IMR-90 (cell line): ENCODE data around the gene CCL5.
"Not testable (repeated sequence)": the region's sequence is repeated elsewhere in the genome, so short reads cannot be mapped to it uniquely, and the experiment has no call there.

ENCODE experiments used
- CEBPB ChIP-seq: IDR thresholded peaks from 2 replicates; pipeline ENCODE4 v1.6.1; 2012; ENCODE audit warnings: low read depth, low read length, improper control_type of control experiment
- CHD1 ChIP-seq: IDR thresholded peaks from 2 replicates; pipeline ENCODE4 v1.6.1; 2012; ENCODE audit warnings: low read depth, low read length, improper control_type of control experiment
- MAZ ChIP-seq: IDR thresholded peaks from 2 replicates; pipeline ENCODE4 v1.6.1; 2012; ENCODE audit warnings: low read depth, mild to moderate bottlenecking, low read length, improper control_type of control experiment, moderate library complexity, borderline replicate concordance
- POLR2A ChIP-seq: IDR thresholded peaks from 2 replicates; pipeline ENCODE4 v1.6.1; 2012; ENCODE audit warnings: mild to moderate bottlenecking, low read depth, low read length
- RAD21 ChIP-seq: IDR thresholded peaks from 2 replicates; pipeline ENCODE4 v1.6.1; 2012; ENCODE audit warnings: low read length, improper control_type of control experiment
- RFX5 ChIP-seq: IDR thresholded peaks from 2 replicates; pipeline ENCODE4 v1.8.0; 2012; ENCODE audit warnings: low read depth, mild to moderate bottlenecking, low read length, moderate library complexity
- SMC3 ChIP-seq: fragments of 150-350 bp; IDR thresholded peaks from 2 replicates; pipeline ENCODE4 v1.6.1; 2016; ENCODE audit warnings: low read depth, mild to moderate bottlenecking, antibody characterized with exemption, low read length, moderate library complexity
- USF2 ChIP-seq: fragments of 150-350 bp; IDR thresholded peaks from 2 replicates; pipeline ENCODE4 v1.6.1; 2017; ENCODE audit warnings: mild to moderate bottlenecking, antibody characterized with exemption, low read length, low read depth
- TF ChIP-seq, protein P1 (sequence below): conservative IDR thresholded peaks from 2 replicates; pipeline ENCODE4 v1.5.1; 2012; ENCODE audit warnings: mild to moderate bottlenecking, low read depth, low read length, improper control_type of control experiment
- TF ChIP-seq, protein P2 (sequence below): fragments of 150-350 bp; IDR thresholded peaks from 2 replicates; pipeline ENCODE4 v1.6.1; 2016; ENCODE audit warnings: low read depth, mild to moderate bottlenecking, low read length, moderate library complexity, borderline replicate concordance

GRCh38 chr17:35897772-35898171 is 17.6 kb upstream of the CCL5 start:
- TF ChIP-seq, protein P1, sequence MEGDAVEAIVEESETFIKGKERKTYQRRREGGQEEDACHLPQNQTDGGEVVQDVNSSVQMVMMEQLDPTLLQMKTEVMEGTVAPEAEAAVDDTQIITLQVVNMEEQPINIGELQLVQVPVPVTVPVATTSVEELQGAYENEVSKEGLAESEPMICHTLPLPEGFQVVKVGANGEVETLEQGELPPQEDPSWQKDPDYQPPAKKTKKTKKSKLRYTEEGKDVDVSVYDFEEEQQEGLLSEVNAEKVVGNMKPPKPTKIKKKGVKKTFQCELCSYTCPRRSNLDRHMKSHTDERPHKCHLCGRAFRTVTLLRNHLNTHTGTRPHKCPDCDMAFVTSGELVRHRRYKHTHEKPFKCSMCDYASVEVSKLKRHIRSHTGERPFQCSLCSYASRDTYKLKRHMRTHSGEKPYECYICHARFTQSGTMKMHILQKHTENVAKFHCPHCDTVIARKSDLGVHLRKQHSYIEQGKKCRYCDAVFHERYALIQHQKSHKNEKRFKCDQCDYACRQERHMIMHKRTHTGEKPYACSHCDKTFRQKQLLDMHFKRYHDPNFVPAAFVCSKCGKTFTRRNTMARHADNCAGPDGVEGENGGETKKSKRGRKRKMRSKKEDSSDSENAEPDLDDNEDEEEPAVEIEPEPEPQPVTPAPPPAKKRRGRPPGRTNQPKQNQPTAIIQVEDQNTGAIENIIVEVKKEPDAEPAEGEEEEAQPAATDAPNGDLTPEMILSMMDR: not testable (repeated sequence)
- not testable (repeated sequence) for TF ChIP-seq CEBPB, POLR2A, USF2, MAZ, SMC3, RAD21, RFX5, CHD1
- TF ChIP-seq, protein P2, sequence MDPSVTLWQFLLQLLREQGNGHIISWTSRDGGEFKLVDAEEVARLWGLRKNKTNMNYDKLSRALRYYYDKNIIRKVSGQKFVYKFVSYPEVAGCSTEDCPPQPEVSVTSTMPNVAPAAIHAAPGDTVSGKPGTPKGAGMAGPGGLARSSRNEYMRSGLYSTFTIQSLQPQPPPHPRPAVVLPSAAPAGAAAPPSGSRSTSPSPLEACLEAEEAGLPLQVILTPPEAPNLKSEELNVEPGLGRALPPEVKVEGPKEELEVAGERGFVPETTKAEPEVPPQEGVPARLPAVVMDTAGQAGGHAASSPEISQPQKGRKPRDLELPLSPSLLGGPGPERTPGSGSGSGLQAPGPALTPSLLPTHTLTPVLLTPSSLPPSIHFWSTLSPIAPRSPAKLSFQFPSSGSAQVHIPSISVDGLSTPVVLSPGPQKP: not testable (repeated sequence)
